GM18507 (cell line): ENCODE results near the gene ITPRID1.

Source experiments
- DNase-seq: peaks from one replicate; pipeline ENCODE4 v3.0.0; 2011; ENCODE audit warnings: low read depth; ENCODE audit not compliant: insufficient read length; ENCODE audit errors: extremely low spot score
- FAIRE-seq: peaks from 2 replicates; lab custom pipeline; 2011; peaks lifted over from hg19 to GRCh38; lab: Jason Lieb, UNC

The ITPRID1 gene

DNA sequence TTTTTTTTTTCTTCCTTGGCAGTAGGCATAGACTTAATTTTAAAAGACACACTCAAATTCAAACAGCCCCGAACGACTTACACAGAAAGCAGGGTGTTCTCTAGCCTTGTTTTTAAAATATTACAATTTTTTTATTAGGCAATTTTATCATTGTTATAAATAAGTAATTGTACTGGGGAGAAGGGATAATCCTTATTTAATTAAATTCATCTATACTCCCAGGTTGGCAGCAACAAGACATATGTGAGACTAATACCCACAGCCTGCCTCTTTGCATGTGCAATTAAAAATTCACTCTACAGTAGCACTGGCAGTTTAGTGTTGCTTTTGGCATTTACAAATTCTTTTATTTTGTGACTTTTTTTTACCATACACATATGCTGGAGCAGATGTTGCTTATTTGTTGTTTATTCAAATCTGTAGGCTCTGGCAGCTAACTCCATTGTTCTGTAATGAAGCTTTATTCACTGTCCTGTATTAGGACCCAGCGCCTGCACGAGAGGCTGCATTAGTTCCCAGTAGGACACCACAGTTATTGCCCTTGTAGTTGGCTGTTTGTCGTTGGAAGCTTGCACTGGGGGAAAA is 88.2 kb downstream of the ITPRID1 start:
- FAIRE-seq (no peak), DNase-seq (no peak)

DNA sequence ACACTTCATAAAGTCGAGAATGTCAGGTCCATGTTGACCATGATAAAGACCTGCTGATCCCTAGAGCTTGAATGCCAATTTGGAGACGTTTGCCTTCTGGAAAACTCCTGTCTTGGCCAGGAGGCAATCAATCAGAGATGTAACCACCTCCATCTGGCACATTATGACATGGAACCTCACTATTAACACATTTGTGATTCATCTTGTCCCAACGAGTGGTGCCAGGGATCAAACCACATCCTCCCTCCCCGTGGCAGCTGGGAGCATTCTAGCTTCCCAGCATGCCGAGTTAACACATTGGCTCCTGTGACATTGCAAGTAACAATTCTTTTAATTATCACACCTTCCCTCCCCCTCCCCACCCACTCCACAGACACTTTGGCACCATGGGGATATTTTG is 89.2 kb downstream of the ITPRID1 start:
- DNase-seq (no peak), FAIRE-seq (no peak)

DNA sequence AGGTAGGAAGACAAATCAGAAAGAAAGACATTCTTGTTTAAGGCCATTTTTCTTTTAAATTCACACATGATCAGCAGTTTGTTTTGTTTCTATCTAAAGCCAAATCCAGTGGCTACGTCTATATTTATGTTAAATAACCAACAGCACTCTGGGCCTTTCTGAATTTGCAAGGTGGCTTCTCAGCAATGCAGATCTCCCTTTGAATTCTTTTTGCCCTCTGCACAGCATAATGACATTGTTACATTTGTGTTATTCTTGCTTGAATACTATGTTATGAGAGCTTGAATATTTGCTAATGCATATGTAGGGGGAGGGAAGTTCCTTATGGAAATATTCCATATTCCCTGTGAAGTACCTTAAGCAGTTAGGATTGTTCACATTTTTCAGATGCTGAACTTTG is 99.7 kb downstream of the ITPRID1 start:
- no peak for DNase-seq
- no peak for FAIRE-seq

DNA sequence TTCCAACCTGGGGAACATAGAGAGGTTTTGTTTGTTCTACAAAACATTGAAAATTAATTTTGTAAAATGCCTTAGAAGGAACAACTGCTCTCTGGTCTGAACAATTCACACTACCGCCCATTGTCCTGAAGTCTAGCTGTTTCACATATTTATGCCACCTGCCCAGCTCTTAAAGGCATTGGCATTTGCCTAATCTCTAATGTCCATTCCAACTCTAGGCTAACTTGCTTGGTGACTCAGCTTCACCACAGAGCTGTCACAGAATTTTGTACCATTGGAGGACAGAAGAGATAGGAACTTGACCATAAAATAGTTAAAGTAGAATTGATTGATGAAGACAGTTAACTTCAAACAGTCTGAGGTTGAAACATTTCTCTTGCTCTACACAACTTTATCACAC is 119.6 kb downstream of the ITPRID1 start:
- no peak for FAIRE-seq

DNA sequence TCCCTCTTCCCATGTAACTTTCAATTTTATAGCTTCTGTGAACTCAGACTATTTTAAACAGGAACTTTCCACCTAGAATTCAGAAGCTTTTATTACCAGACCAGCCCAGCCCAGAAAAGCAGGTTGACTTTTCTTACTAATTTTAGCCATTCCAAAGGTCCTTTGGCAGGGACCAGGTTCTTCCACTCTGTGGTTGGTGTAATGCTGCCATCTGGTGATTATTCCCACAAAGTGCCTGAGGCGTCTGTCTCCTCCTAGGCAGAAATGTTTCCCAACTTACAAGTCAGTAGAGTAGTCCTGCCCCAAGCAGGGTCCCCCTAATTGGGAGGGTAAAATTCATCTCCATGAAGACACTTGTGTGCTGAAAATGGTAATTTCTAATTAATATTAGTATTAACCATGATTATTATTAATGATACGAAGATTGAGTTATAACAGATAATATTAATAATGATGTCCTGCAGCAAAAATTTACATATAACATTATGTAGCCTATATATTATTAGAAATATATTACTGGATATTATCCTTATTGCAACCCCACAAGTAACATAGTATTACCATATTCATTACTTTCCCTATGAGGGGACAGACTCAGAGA is 120.1 kb downstream of the ITPRID1 start:
- FAIRE-seq (no peak), DNase-seq (no peak)

More for the DNA sequence above, 119.6 kb downstream of the ITPRID1 start:
- no peak for DNase-seq

DNA sequence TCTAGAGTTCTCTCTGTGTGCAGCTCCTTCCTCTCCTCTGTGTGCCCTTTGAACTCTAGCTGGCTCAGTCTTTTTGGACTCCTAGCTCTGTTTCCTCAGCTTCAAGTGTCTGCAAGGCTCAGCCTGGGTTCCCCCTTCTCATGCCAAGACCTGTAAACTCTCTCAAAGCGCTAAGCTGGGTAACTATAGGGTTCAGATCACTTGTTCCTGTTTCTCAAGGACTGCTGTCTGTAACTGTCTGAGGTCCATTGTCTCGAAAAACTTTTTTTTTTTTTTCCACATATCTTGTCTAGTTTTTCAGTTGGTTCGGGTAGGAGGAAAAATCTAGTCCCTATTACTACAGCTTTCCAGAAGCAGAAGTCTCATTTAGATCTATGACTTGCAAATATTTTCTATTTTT is 126.5 kb downstream of the ITPRID1 start:
- FAIRE-seq (no peak), DNase-seq (no peak)

DNA sequence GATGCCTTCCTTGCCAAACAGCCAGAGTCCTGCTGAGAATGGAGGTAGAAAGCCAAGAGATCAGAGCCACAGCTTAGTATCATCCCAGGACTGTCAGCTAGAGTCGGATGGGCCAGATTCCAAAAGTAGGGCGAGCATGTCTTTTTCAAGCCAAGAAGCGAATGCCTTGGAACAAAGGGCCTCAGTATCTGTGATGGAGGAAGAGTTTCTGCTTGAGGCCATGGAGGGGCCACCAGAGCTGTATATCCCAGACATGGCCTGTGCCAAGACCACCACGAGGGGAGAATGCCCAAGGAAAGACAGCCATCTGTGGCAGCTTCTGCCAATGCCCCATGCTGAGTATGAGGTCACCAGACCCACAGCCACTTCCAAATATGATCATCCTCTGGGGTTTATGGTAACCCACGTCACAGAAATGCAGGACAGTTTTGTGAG is 128.8 kb downstream of the ITPRID1 start:
- FAIRE-seq (no peak), DNase-seq (no peak)

DNA sequence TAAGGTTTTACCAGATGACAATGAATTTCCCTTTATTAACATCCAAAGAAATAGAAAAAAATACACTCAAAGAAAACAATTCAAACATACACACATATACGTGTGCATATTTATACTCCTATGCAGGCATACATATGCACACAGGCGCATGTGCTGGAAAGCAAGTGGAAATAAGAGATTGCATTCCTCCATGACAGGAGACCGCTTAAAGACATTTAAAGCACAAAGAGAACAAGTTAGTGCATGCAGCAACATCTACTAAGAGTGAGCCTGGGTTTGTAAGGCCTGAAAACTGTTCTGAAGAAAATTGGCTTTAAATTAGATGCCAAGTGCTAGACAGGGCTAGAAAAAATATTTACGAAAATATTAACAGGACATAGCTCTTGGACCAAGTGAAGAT is 133.1 kb downstream of the ITPRID1 start:
- no peak for FAIRE-seq
- DNase-seq = no peak

DNA sequence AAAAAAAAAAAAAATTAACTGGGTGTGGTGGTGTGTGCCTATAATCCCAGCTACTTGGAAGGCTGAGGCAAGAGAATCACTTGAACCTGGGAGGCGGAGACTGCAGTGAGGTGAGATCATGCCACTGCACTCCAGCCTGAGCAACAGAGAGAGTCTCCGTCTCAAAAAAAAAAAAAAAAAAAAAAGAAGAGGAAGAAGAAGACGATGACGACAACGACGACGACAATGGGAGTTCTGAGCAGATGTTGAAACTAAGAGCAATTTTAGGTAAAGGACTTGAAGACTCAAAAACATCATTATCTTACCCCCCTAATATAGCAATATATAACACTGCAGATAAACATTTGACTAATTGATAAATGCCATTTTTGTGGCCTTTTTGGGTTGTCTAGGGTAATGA is 133.6 kb downstream of the ITPRID1 start:
- no peak for FAIRE-seq
- no peak for DNase-seq

DNA sequence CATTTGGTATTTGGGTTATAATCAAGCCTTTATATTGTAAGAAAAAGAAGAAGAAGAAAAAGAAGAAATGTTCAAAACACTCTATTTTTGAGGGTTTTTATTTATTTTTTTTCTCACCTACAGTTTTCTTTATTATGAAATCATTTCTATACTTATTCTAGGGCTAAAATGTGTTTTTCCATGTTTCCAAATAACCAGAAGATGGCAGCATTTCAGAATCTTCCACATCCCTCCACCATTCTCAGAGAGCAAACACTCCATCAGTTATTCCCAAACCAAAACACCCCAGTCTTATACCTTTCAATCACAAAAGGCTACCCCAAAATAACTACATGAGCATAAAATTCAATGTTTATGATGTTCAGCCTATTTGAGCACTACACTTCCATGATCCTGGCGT is 134.4 kb downstream of the ITPRID1 start:
- DNase-seq = no peak
- no peak for FAIRE-seq

DNA sequence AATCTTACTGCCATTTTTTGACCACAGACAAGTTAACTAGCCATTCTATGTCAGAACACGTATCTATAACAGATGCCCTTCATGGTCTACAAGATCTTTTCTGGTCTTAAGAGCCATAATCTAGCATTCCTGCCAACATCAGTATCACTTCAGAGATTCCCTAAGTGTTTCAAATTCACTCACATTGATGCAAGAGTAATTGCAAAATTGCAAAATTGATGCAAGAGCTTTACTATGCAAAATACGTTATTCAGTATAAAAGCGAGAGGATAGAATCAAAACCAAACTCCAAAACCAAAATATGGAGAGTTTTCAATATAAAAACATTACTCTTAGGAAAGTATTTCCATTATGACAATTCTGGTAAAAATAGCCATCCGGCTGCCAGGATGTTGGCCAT is 135.0 kb downstream of the ITPRID1 start:
- DNase-seq (no peak), FAIRE-seq (no peak)

DNA sequence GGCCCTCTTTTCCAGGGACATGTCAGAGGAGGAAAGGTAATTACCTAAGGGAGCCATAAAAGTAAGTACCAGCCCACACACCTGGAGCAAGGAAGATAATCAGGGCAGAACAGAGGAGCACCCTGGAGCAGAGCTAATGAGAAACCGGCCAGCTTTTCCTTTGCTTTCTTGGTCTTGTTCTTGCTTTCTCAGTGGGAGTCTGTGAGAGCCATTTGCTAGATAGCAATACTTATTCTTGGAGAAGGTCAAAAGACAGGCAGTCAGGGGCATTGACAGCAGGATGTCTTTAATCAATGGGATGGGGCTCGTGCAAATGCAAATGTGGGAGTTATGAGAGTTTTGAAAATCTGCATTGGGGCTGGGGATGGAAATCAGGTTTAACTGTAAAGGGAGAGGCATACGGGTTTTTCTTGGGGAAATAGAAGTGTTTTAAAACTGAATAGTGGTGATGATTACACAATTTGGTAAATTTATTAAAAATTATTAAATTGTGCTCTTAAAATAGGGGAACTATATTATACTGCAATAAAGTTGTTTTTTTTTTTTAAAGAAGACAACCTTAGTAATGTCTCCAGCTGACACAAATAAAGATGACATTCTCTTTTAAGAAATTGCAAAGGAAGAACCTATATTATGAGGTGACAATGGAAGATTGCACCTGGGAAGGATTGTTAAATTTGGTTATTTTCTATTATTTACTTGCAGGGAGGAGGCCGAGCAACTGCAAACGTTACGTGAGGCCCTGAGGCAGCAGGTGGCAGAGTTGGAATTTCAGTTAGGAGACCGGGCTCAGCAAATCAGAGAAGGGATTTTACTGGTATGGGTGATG is 137.6 kb downstream of the ITPRID1 start:
- FAIRE-seq (no peak), DNase-seq (no peak)

DNA sequence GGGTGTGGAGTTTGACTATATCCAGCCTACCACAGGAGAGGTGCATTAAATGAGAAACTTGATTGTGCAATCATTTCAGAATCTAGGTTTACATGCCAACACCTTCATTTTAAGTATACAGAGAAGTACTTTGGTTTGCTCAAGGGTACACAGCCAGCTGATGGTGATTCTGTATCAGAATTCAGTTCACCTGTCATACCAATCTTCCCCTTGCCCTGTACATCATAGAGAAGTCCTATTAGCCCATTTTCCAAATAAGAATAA is 138.1 kb downstream of the ITPRID1 start:
- DNase-seq = no peak
- no peak for FAIRE-seq

DNA sequence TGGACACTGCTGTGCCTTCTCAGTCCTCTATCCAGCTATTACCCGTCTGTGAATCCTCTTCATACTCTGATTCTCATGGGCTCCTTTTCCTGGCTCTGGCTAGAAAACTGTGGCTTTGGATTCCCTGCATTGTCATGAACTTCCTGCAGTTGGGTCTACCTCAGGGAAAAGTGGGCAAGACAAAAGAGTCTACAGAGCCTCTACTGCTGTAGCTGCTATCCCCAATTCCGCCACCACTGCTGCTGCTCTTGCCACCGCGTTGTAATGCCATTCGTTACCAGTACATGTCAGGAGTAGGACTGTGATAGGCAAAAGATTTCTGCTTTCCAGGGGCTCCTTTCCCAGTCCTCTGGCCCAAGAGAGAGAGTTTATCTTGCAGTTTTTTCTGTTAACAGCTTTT is 149.2 kb downstream of the ITPRID1 start:
- no peak for FAIRE-seq

DNA sequence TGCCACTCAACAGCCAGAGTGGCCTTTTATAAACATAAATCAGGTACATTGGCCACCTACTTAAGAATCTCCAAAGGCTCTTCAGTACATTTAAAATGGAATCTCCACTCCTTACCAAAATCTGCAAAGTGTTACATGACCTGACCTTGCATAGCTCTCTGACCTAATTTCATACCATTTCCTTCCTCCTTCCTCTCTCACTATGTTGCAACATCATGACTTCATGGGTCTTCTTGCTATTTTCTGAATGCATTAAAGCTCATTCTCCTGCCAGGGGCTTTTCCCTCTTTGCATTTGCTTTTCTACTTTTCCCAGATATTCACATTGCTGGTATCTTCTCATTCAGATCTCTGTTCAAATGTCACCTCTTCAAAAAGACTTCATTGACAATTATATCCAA is 151.0 kb downstream of the ITPRID1 start:
- DNase-seq (no peak), FAIRE-seq (no peak)

More for the DNA sequence above, 149.2 kb downstream of the ITPRID1 start:
- DNase-seq = no peak

DNA sequence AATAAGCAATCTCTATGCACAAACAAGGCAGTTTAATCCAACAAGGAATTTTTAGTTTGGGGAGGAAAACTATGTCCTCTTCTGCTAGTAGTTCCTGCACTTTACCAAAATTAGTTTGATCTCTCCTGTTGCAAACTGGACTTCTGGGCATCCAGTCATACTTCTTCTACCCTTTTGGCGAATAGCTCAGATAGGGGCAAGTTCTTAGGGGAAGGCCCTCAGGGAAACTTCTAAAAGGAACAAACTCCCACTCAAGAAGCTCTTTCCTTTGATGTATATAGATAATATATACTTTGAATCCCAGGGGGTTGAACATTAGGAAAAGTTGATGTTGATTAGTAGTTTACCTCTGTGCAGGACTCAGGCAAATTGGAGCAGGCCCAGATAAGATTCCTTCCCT is 151.7 kb downstream of the ITPRID1 start:
- FAIRE-seq = no peak
- no peak for DNase-seq

DNA sequence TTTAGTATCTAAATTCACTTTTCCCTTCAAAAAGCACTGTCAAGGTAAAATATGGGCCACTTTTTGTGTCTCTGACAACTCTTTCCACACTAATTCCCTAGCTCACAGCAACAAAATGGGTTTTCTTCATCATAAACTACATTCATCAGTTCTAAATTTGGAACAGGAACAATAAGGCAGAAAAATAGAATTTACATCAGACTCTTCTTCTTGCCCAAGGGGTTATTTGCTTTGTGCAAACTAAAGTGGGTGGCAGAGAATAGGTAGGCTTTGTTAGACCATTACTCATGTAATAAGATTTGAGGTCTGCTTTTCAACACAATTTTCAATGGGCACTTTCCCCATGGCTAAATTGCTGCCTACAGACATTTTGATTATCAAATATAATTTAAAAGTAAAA is 155.6 kb downstream of the ITPRID1 start:
- DNase-seq = no peak
- no peak for FAIRE-seq

DNA sequence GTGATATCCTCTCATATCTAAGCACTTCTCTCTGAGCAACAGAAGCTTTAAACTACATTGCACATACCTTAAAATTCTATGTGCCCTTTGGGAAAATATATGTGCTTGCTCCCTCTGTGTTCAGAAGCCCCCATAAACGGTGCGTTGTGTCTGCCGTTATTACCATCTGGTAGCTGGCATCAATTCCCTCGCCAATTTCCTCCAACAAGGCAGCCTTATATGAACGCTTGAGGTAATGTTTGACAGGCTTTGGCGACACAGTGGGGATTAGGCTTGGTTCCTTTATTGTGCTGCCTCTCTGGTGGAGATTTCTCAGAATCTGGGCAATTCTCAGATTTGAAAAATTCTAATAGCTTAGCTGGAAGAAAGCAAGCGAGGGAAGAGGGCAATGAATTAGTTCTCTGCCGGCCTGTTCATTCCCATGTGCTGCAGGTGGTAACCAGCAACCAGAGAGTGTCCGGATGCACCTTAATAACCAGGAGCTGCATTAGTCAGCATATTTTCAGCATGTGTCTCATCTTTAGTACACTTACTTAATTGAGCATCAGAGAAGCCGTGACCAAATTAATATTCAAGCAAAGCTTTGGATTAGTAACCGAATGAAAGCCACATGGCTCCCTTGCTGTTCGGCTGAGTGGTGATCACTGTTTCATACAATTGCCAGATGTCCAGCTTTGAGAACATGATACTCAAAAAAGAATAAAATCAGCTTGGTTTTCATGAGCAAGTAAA is 165.8 kb downstream of the ITPRID1 start:
- FAIRE-seq = no peak
- DNase-seq = no peak

DNA sequence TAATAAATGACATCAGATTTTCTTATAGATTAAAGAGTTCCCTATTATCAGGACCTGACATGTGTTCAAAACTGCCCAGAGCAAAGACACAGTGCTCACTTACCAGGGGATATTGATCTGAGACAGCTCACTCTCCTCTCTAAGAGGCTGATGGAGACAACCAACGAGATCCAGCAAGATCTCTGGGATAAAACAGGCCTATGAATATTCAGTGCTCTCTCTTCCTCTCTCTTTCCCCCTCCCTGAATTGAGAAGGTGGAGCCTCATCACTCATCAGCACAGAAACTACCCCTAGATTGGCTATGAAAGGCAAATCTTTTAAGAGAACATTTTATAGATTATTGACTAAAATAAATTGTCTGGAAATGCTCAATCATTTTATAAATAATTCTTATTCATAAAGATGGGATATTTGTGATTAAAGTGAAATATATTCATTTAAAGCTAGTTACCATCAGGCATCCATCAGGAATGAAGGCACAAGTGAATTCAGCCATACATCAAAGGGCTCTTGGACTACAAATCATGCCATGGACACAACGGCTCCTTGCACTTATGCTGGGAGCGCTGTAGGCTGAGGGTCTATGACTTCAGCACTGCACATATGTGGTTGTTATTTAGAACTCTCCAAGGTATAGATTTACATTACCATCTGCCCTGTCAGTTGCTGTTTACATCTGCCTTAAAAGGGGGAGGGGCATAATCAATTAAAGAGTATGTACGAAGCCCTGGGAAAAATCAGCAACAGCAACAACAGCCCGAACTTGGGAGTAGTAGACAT is 169.7 kb downstream of the ITPRID1 start:
- DNase-seq (no peak), FAIRE-seq (no peak)
